H9 (cell line): ENCODE results near the gene EVI2A. TPM values are rescaled to one million over a fixed set of nuclear protein-coding genes. Genes with fewer than 3 reads are reported as not detected.

ENCODE experiments used
- DNase-seq: peaks from one replicate; pipeline ENCODE4 v3.0.0-alpha.2; 2017
- H2AFZ ChIP-seq: one replicate; pipeline ENCODE4 v1.6.1; 2013; ENCODE audit warnings: mild to moderate bottlenecking, low read length, control low read depth, moderate library complexity
- H2AK5ac ChIP-seq: 2 replicates; pipeline ENCODE4 v1.6.1; 2013; ENCODE audit warnings: low read length, control low read depth, mixed read lengths; ENCODE audit not compliant: insufficient read length
- H2BK120ac ChIP-seq: one replicate; pipeline ENCODE4 v1.6.1; 2013; ENCODE audit warnings: low read depth, mild to moderate bottlenecking, low read length, control low read depth, inconsistent platforms; ENCODE audit not compliant: poor library complexity, severe bottlenecking
- H2BK12ac ChIP-seq: 2 replicates; pipeline ENCODE4 v1.6.1; 2013; ENCODE audit warnings: low read length, control low read depth, mixed read lengths, low read depth; ENCODE audit not compliant: insufficient read length
- H2BK15ac ChIP-seq: 2 replicates; pipeline ENCODE4 v1.6.1; 2013; ENCODE audit warnings: low read depth, low read length, control low read depth
- H2BK20ac ChIP-seq: one replicate; pipeline ENCODE4 v1.6.1; 2013; ENCODE audit warnings: low read depth, mild to moderate bottlenecking, low read length, control low read depth, inconsistent platforms; ENCODE audit not compliant: poor library complexity, severe bottlenecking
- H2BK5ac ChIP-seq: 2 replicates; pipeline ENCODE4 v1.6.1; 2013; ENCODE audit warnings: low read length, control low read depth, mixed read lengths; ENCODE audit not compliant: insufficient read length
- H3K14ac ChIP-seq: 2 replicates; pipeline ENCODE4 v1.6.1; 2013; ENCODE audit warnings: low read length, control low read depth; ENCODE audit not compliant: insufficient read depth
- H3K18ac ChIP-seq: 2 replicates; pipeline ENCODE4 v1.6.1; 2013; ENCODE audit warnings: low read depth, mild to moderate bottlenecking, mixed read lengths, low read length, control low read depth; ENCODE audit not compliant: insufficient read length
- H3K23ac ChIP-seq: 2 replicates; pipeline ENCODE4 v1.6.1; 2013; ENCODE audit warnings: low read length, control low read depth, mixed read lengths, low read depth; ENCODE audit not compliant: insufficient read length
- H3K23me2 ChIP-seq: 2 replicates; pipeline ENCODE4 v1.6.1; 2013; ENCODE audit warnings: low read depth, mild to moderate bottlenecking, mixed read lengths, low read length, control low read depth; ENCODE audit not compliant: insufficient read length, poor library complexity, severe bottlenecking
- H3K27ac ChIP-seq: 2 replicates; pipeline ENCODE4 v1.5.1; 2013; ENCODE audit warnings: low read length, control low read depth, mixed read lengths, low read depth; ENCODE audit not compliant: insufficient read length
- H3K27me3 ChIP-seq: 2 replicates; pipeline ENCODE4 v1.6.1; 2013; ENCODE audit warnings: low read length, control low read depth, inconsistent platforms; ENCODE audit not compliant: insufficient read depth
- H3K4ac ChIP-seq: 2 replicates; pipeline ENCODE4 v1.6.1; 2013; ENCODE audit warnings: low read depth, mild to moderate bottlenecking, control low read depth, inconsistent platforms, low read length, moderate library complexity
- H3K4me1 ChIP-seq: 2 replicates; pipeline ENCODE4 v1.6.1; 2013; ENCODE audit warnings: low read length, control low read depth, inconsistent platforms; ENCODE audit not compliant: insufficient read depth
- H3K4me2 ChIP-seq: 2 replicates; pipeline ENCODE4 v1.6.1; 2013; ENCODE audit warnings: low read length, control low read depth, mixed read lengths; ENCODE audit not compliant: insufficient read length, insufficient read depth
- H3K56ac ChIP-seq: 2 replicates; pipeline ENCODE4 v1.6.1; 2013; ENCODE audit warnings: low read depth, mild to moderate bottlenecking, mixed read lengths, low read length, control low read depth; ENCODE audit not compliant: insufficient read length
- H3K79me1 ChIP-seq: 2 replicates; pipeline ENCODE4 v1.6.1; 2013; ENCODE audit warnings: low read depth, mild to moderate bottlenecking, moderate library complexity, low read length, control low read depth, inconsistent platforms; ENCODE audit not compliant: insufficient read depth, poor library complexity, severe bottlenecking
- H3K79me2 ChIP-seq: 2 replicates; pipeline ENCODE4 v1.6.1; 2013; ENCODE audit warnings: low read length, control low read depth, inconsistent platforms; ENCODE audit not compliant: insufficient read depth
- H3K9ac ChIP-seq: 2 replicates; pipeline ENCODE4 v1.6.1; 2013; ENCODE audit warnings: low read length, control low read depth, mixed read lengths; ENCODE audit not compliant: insufficient read length; ENCODE audit errors: extremely low read depth
- H3K9me3 ChIP-seq: one replicate; pipeline ENCODE4 v1.6.1; 2013; ENCODE audit warnings: low read depth, low read length, inconsistent platforms; ENCODE audit not compliant: control insufficient read depth
- H3T11ph ChIP-seq: one replicate; pipeline ENCODE4 v1.6.1; 2013; ENCODE audit warnings: mild to moderate bottlenecking, low read length, control low read depth, inconsistent platforms
- H4K20me1 ChIP-seq: one replicate; pipeline ENCODE4 v1.6.1; 2013; ENCODE audit not compliant: control insufficient read depth, insufficient read length, insufficient read depth
- H4K5ac ChIP-seq: 2 replicates; pipeline ENCODE4 v1.6.1; 2013; ENCODE audit warnings: low read depth, mild to moderate bottlenecking, mixed read lengths, low read length, control low read depth; ENCODE audit not compliant: insufficient read length
- H4K8ac ChIP-seq: replicated peaks from 2 replicates; pipeline ENCODE4 v1.6.1; 2013; ENCODE audit warnings: low read length, control low read depth, mixed read lengths, low read depth; ENCODE audit not compliant: insufficient read length
- H4K91ac ChIP-seq: 2 replicates; pipeline ENCODE4 v1.6.1; 2013; ENCODE audit warnings: low read depth, mild to moderate bottlenecking, moderate library complexity, mixed read lengths, low read length, control low read depth; ENCODE audit not compliant: insufficient read length
- H3K27ac Mint-ChIP-seq, 3 experiments: 2 replicates in 2 of 3; 3 replicates in 1 of 3; pipeline ENCODE4 v1.8.0; 2020 to 2021; ENCODE audit warnings: mixed read lengths in 3 of 3, mild to moderate bottlenecking in 1 of 3, moderate library complexity in 1 of 3
- H3K27me3 Mint-ChIP-seq: 2 replicates; pipeline ENCODE4 v1.8.0; 2021; ENCODE audit warnings: low read depth, mild to moderate bottlenecking, moderate library complexity, mixed read lengths
- H3K36me3 Mint-ChIP-seq, 3 experiments: 2 replicates in 2 of 3; 3 replicates in 1 of 3; pipeline ENCODE4 v1.8.0; 2020 to 2021; ENCODE audit warnings: low read depth in 3 of 3, mixed read lengths in 3 of 3; ENCODE audit not compliant: insufficient read depth in 1 of 3
- H3K4me1 Mint-ChIP-seq, 2 experiments: 2 replicates each; pipeline ENCODE4 v1.8.0; 2020; ENCODE audit warnings: mixed read lengths in 2 of 2
- H3K4me3 Mint-ChIP-seq, 2 experiments: 2 replicates in 1 of 2; 3 replicates in 1 of 2; pipeline ENCODE4 v1.8.0; 2020 to 2021; ENCODE audit warnings: mild to moderate bottlenecking in 2 of 2, mixed read lengths in 2 of 2, moderate library complexity in 1 of 2
- H3K9me3 Mint-ChIP-seq, 2 experiments: 2 replicates in 1 of 2; 3 replicates in 1 of 2; pipeline ENCODE4 v1.8.0; 2020; ENCODE audit warnings: mild to moderate bottlenecking in 2 of 2, mixed read lengths in 2 of 2, moderate library complexity in 1 of 2
- total RNA-seq: library from RNA; stranded (reverse); gene quantifications from 2 replicates; pipeline ENCODE4 v1.2.1, GENCODE V29; 2021
- TF ChIP-seq, protein P1 (sequence below): fragments of 200-600 bp; sonication (generic); conservative IDR thresholded peaks from 3 replicates; pipeline ENCODE4 v1.8.0; 2021; ENCODE audit warnings: antibody characterized with exemption, mild to moderate bottlenecking

EVI2A gene
- total RNA-seq, 1 experiment from 2014 or later: not detected

DNA sequence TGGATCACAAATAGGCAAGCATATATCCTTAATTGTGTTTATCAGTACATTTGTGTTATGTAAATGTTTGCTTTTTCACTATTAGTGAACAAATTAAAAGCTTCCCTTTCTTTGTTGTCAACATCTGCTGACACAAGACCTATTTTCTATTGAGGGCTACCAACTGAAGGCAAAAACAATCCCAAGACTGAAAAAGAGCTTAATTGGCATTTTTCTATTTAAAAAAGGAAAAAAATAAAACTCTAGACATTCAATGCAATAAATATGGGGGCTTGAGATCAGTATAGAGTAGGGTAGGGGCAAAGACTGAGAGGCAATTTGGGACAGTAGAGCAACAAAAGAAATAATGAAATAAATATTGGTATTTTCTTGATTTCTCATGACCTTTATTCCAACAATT, 48.6 kb downstream of the EVI2A start:
- Histone ChIP-seq H3K27me3 (no peaks in the 10 kb centered on the region), H3K79me1 (no peaks in the 10 kb centered on the region), H2BK12ac (no peak overlapping the region), H3K27ac (no peak overlapping the region), H3T11ph (no peak overlapping the region), H3K9me3 (no peaks in the 10 kb centered on the region), H3K4me2 (no peak overlapping the region), H3K14ac (no peak overlapping the region), H3K79me2 (no peaks in the 10 kb centered on the region), H3K18ac (no peak overlapping the region), H3K23ac (no peak overlapping the region), H4K8ac (no peak overlapping the region), H2AFZ (no peak overlapping the region), H2BK5ac (no peak overlapping the region), H2BK120ac (no peak overlapping the region), H2AK5ac (no peak overlapping the region), H3K4me1 (0 out of 2 replicates have a peak, but pooled peaks cover 3% of the 10 kb centered on the region), H4K5ac (no peak overlapping the region), H2BK15ac (no peak overlapping the region), H3K4ac (no peak overlapping the region), H3K56ac (no peak overlapping the region), H3K9ac (no peak overlapping the region), H4K91ac (no peak overlapping the region), H2BK20ac (no peak overlapping the region), H3K23me2 (no peaks in the 10 kb centered on the region), H4K20me1 (no peaks in the 10 kb centered on the region)
- TF ChIP-seq, protein P1, sequence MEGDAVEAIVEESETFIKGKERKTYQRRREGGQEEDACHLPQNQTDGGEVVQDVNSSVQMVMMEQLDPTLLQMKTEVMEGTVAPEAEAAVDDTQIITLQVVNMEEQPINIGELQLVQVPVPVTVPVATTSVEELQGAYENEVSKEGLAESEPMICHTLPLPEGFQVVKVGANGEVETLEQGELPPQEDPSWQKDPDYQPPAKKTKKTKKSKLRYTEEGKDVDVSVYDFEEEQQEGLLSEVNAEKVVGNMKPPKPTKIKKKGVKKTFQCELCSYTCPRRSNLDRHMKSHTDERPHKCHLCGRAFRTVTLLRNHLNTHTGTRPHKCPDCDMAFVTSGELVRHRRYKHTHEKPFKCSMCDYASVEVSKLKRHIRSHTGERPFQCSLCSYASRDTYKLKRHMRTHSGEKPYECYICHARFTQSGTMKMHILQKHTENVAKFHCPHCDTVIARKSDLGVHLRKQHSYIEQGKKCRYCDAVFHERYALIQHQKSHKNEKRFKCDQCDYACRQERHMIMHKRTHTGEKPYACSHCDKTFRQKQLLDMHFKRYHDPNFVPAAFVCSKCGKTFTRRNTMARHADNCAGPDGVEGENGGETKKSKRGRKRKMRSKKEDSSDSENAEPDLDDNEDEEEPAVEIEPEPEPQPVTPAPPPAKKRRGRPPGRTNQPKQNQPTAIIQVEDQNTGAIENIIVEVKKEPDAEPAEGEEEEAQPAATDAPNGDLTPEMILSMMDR: no peak
- Mint-ChIP-seq H3K36me3 (peaks cover 2 to 39% (median 15%) of the 10 kb centered on the region in 3 experiments; a peak in 6 of 7 replicates), H3K9me3 (no peaks in the 10 kb centered on the region), H3K27ac (no peak overlapping the region), H3K27me3 (no peaks in the 10 kb centered on the region), H3K4me3 (no peak overlapping the region), H3K4me1 (peaks cover 8 to 11% of the 10 kb centered on the region in 2 experiments)
- DNase-seq: no peak
